ENCODE results near the gene SFXN4. TPM values are rescaled to one million over a fixed set of nuclear protein-coding genes. Genes with fewer than 3 reads are reported as not detected.

SFXN4 gene
- total RNA-seq, 1 donor = 13.0 TPM

- H2AFZ ChIP-seq (ENCODE audit: low read length) = no peak overlapping the region
- no peak for DNase-seq (ENCODE audit: insufficient read length, low spot score, missing footprints)
- no peaks in the 10 kb centered on the region for H3K9me3 ChIP-seq (ENCODE audit: low read depth, low read length)
- peaks cover 29% of the 10 kb centered on the region for H3K79me2 ChIP-seq (ENCODE audit: insufficient read depth, low read length)
- no peak for TF ChIP-seq CTCF (IDR thresholded peaks at IDR 0.05; ENCODE audit: extremely low read depth, low read depth, low read length)
- no peaks in the 10 kb centered on the region for H3K27me3 ChIP-seq (ENCODE audit: insufficient read depth, low read length)
- H3K36me3 ChIP-seq (ENCODE audit: insufficient read depth, low read length) = peaks cover 20% of the 10 kb centered on the region
- H4K20me1 ChIP-seq (ENCODE audit: insufficient read depth, low read length) = no peaks in the 10 kb centered on the region
- no peak overlapping the region for H3K27ac ChIP-seq (ENCODE audit: low read depth, low read length)
- peaks cover 11% of the 10 kb centered on the region for H3K4me1 ChIP-seq (ENCODE audit: insufficient read depth, low read length)
- H3K4me3 ChIP-seq (ENCODE audit: insufficient read depth, low read length) = peak overlapping the region; percentile 79
- peak overlapping the region; percentile 89 for H3K4me2 ChIP-seq (ENCODE audit: insufficient read depth, low read length)
These were observed 60.4 kb downstream of the SFXN4 start for GRCh38 chr10:119105155-119105554.

- peak overlapping the region; percentile 89 for H3K4me2 ChIP-seq (ENCODE audit: insufficient read depth, low read length)
- H3K4me1 ChIP-seq (ENCODE audit: insufficient read depth, low read length) = peaks cover 11% of the 10 kb centered on the region
- peak; percentile 86 for DNase-seq (ENCODE audit: insufficient read length, low spot score, missing footprints)
- peaks cover 14% of the 10 kb centered on the region for H3K36me3 ChIP-seq (ENCODE audit: insufficient read depth, low read length)
- no peaks in the 10 kb centered on the region for H3K27me3 ChIP-seq (ENCODE audit: insufficient read depth, low read length)
- no peak overlapping the region for H3K27ac ChIP-seq (ENCODE audit: low read depth, low read length)
- H2AFZ ChIP-seq (ENCODE audit: low read length) = peak overlapping the region; percentile 77
- H3K9me3 ChIP-seq (ENCODE audit: low read depth, low read length) = no peaks in the 10 kb centered on the region
- no peaks in the 10 kb centered on the region for H4K20me1 ChIP-seq (ENCODE audit: insufficient read depth, low read length)
- no peak for TF ChIP-seq CTCF (IDR thresholded peaks at IDR 0.05; ENCODE audit: extremely low read depth, low read depth, low read length)
- H3K79me2 ChIP-seq (ENCODE audit: insufficient read depth, low read length) = peaks cover 29% of the 10 kb centered on the region
- peak overlapping the region; percentile 79 for H3K4me3 ChIP-seq (ENCODE audit: insufficient read depth, low read length)
These were observed 60.9 kb downstream of the SFXN4 start for GRCh38 chr10:119104654-119105015.

- TF ChIP-seq CTCF (IDR thresholded peaks at IDR 0.05; ENCODE audit: extremely low read depth, low read depth, low read length) = no peak
- peaks cover 11% of the 10 kb centered on the region for H3K4me1 ChIP-seq (ENCODE audit: insufficient read depth, low read length)
- H3K4me3 ChIP-seq (ENCODE audit: insufficient read depth, low read length) = peak within 1 kb of the TSS; percentile 79
- no peaks in the 10 kb centered on the region for H3K9me3 ChIP-seq (ENCODE audit: low read depth, low read length)
- peak within 1 kb of the TSS; percentile 89 for H3K4me2 ChIP-seq (ENCODE audit: insufficient read depth, low read length)
- peaks cover 10% of the 10 kb centered on the region for H3K36me3 ChIP-seq (ENCODE audit: insufficient read depth, low read length)
- H3K27ac ChIP-seq (ENCODE audit: low read depth, low read length) = no peak within 1 kb of the TSS
- H2AFZ ChIP-seq (ENCODE audit: low read length) = peak within 1 kb of the TSS; percentile 77
- no peaks in the 10 kb centered on the region for H3K27me3 ChIP-seq (ENCODE audit: insufficient read depth, low read length)
- peak; percentile 99 for DNase-seq (ENCODE audit: insufficient read length, low spot score, missing footprints)
- peaks cover 29% of the 10 kb centered on the region for H3K79me2 ChIP-seq (ENCODE audit: insufficient read depth, low read length)
- H4K20me1 ChIP-seq (ENCODE audit: insufficient read depth, low read length) = no peaks in the 10 kb centered on the region
These were observed 61.4 kb downstream of the SFXN4 start, which contains the start of gene DENND10 for GRCh38 chr10:119103903-119104653. TSS of gene DENND10 (plus strand) at chr10:119104113. CDS start at chr10:119104143, 30 bp downstream.

- TF ChIP-seq CTCF (IDR thresholded peaks at IDR 0.05; ENCODE audit: extremely low read depth, low read depth, low read length) = no peak
- Histone ChIP-seq H3K4me1 (ENCODE audit: insufficient read depth, low read length) (peaks cover 11% of the 10 kb centered on the region), H3K4me3 (ENCODE audit: insufficient read depth, low read length) (no peak overlapping the region), H3K79me2 (ENCODE audit: insufficient read depth, low read length) (peaks cover 29% of the 10 kb centered on the region), H3K27me3 (ENCODE audit: insufficient read depth, low read length) (no peaks in the 10 kb centered on the region), H2AFZ (ENCODE audit: low read length) (peak overlapping the region; percentile 62), H3K36me3 (ENCODE audit: insufficient read depth, low read length) (peaks cover 4% of the 10 kb centered on the region), H3K4me2 (ENCODE audit: insufficient read depth, low read length) (peak overlapping the region; percentile 39), H3K27ac (ENCODE audit: low read depth, low read length) (no peak overlapping the region), H4K20me1 (ENCODE audit: insufficient read depth, low read length) (no peaks in the 10 kb centered on the region), H3K9me3 (ENCODE audit: low read depth, low read length) (no peaks in the 10 kb centered on the region)
- peak; percentile 57 for DNase-seq (ENCODE audit: insufficient read length, low spot score, missing footprints)
These were observed 62.1 kb downstream of the SFXN4 start for GRCh38 chr10:119103241-119103902.

Measured in osteoblast (primary cell).